HepG2 (cell line): ENCODE measurements around the gene CENPC.

Experiments
- BCL6 ChIP-seq: IDR thresholded peaks from 2 replicates; pipeline ENCODE4 v1.6.1; 2016; ENCODE audit warnings: missing genetic modification reagents, missing compliant biosample characterization
- CTCF ChIP-seq: sonication (generic); formaldehyde crosslinking; IDR thresholded peaks from 2 replicates; pipeline ENCODE4 v1.5.0; 2020; ENCODE audit warnings: mild to moderate bottlenecking, missing genetic modification reagents, moderate library complexity
- EZH2 ChIP-seq: conservative IDR thresholded peaks from 2 replicates; pipeline ENCODE4 v1.6.1; 2012; ENCODE audit warnings: mild to moderate bottlenecking, low read depth, low read length, moderate library complexity
- POLR2AphosphoS2 ChIP-seq: IDR thresholded peaks from 2 replicates; pipeline ENCODE4 v1.6.1; 2011; ENCODE audit warnings: low read depth, low read length, improper control_type of control experiment
- TMF1 ChIP-seq: sonication (generic); formaldehyde crosslinking; IDR thresholded peaks from 2 replicates; pipeline ENCODE4 v1.8.1; 2022; ENCODE audit warnings: low read depth, missing genetic modification reagents
- USF2 ChIP-seq, 2 experiments: sonication (generic) in 1 of 2; formaldehyde crosslinking in 1 of 2; IDR thresholded peaks; 2 replicates each; pipeline versions ENCODE4 v1.5.1 to v1.6.1; 2011 to 2020; ENCODE audit warnings: borderline replicate concordance in 1 of 2, low read depth in 1 of 2, low read length in 1 of 2, mild to moderate bottlenecking in 1 of 2, missing genetic modification reagents in 1 of 2, moderate library complexity in 1 of 2
- ZC3H4 ChIP-seq: sonication (generic); formaldehyde crosslinking; IDR thresholded peaks from 2 replicates; pipeline ENCODE4 v1.4.0; 2020; ENCODE audit warnings: missing genetic modification reagents, borderline replicate concordance
- ZNF143 ChIP-seq: sonication (generic); formaldehyde crosslinking; IDR thresholded peaks from 2 replicates; pipeline ENCODE4 v1.4.0; 2020; ENCODE audit warnings: missing genetic modification reagents
- ZNF207 ChIP-seq: fragments of 450-650 bp; IDR thresholded peaks from 2 replicates; pipeline ENCODE4 v1.6.1; 2016; ENCODE audit warnings: antibody characterized with exemption, borderline replicate concordance
- ZNF510 ChIP-seq: sonication (generic); formaldehyde crosslinking; IDR thresholded peaks from 2 replicates; pipeline ENCODE4 v1.4.0; 2020; ENCODE audit warnings: low read depth, mild to moderate bottlenecking, missing genetic modification reagents
- ZNF672 ChIP-seq: sonication (generic); formaldehyde crosslinking; IDR thresholded peaks from 2 replicates; pipeline ENCODE4 v1.8.1; 2022; ENCODE audit warnings: missing genetic modification reagents
- ZNF83 ChIP-seq: sonication (generic); formaldehyde crosslinking; IDR thresholded peaks from 2 replicates; pipeline ENCODE4 v1.4.0; 2020; ENCODE audit warnings: missing genetic modification reagents, mild to moderate bottlenecking, borderline replicate concordance

- TF ChIP-seq BCL6 = no peak
- TF ChIP-seq CTCF (CRISPR knock-in tag) = no peak
- TF ChIP-seq TMF1 (CRISPR knock-in tag) = no peak
- no peak for TF ChIP-seq ZNF672 (CRISPR knock-in tag)
- no peak for TF ChIP-seq POLR2AphosphoS2
- no peak for TF ChIP-seq EZH2
- TF ChIP-seq ZNF207 = no peak
- no peak for TF ChIP-seq ZC3H4 (CRISPR knock-in tag)
- TF ChIP-seq ZNF83 (CRISPR knock-in tag) = no peak
- no peak for TF ChIP-seq ZNF143
- TF ChIP-seq USF2 (IDR thresholded peaks at IDR 0.05; ENCODE audit: low read depth, low read length) = no peak
- no peak for TF ChIP-seq USF2 (CRISPR knock-in tag; IDR thresholded peaks at IDR 0.05; ENCODE audit: borderline replicate concordance)
- no peak for TF ChIP-seq ZNF510 (CRISPR knock-in tag)
Observed at GRCh38 chr4:67573193-67573592, 27.9 kb upstream of the CENPC start.
